ENCODE results near the gene ACY1.

ACY1 gene

GRCh38 chr3:52005571-52005986, 22.2 kb downstream of the ACY1 start:
- DNase-seq (ENCODE audit: low spot score), result peak; percentile 80

GRCh38 chr3:52006017-52006819, 22.9 kb downstream of the ACY1 start:
- no peak for DNase-seq (ENCODE audit: low spot score)

- no peak for DNase-seq (ENCODE audit: low spot score)
These were observed 23.4 kb downstream of the ACY1 start for GRCh38 chr3:52006820-52007133.

GRCh38 chr3:52007291-52007690, 24.0 kb downstream of the ACY1 start:
- DNase-seq (ENCODE audit: low spot score), result no peak

- no peak for DNase-seq (ENCODE audit: low spot score)
These were observed 27.1 kb downstream of the ACY1 start for GRCh38 chr3:52010431-52010830.

- no peak for DNase-seq (ENCODE audit: low spot score)
These were observed 29.4 kb downstream of the ACY1 start for GRCh38 chr3:52012699-52013098.

GRCh38 chr3:52013802-52014598, 30.7 kb downstream of the ACY1 start:
- no peak for DNase-seq (ENCODE audit: low spot score)

- DNase-seq (ENCODE audit: low spot score), result peak; percentile 35
These were observed 31.3 kb downstream of the ACY1 start for GRCh38 chr3:52014613-52015012.

GRCh38 chr3:52015438-52016228, 32.3 kb downstream of the ACY1 start:
- DNase-seq (ENCODE audit: low spot score), result no peak

GRCh38 chr3:52017586-52017985, 34.3 kb downstream of the ACY1 start:
- no peak for DNase-seq (ENCODE audit: low spot score)

- DNase-seq (ENCODE audit: low spot score), result no peak
These were observed 35.1 kb downstream of the ACY1 start for GRCh38 chr3:52018319-52019000.

- DNase-seq (ENCODE audit: low spot score), result no peak
These were observed 36.2 kb downstream of the ACY1 start for GRCh38 chr3:52019352-52020080.

GRCh38 chr3:52020796-52021195, 37.5 kb downstream of the ACY1 start:
- DNase-seq (ENCODE audit: low spot score), result no peak

- DNase-seq (ENCODE audit: low spot score), result no peak
These were observed 38.3 kb downstream of the ACY1 start for GRCh38 chr3:52021489-52022268.

- peak; percentile 66 for DNase-seq (ENCODE audit: low spot score)
These were observed 39.2 kb downstream of the ACY1 start for GRCh38 chr3:52022323-52023100.

- no peak for DNase-seq (ENCODE audit: low spot score)
These were observed 39.9 kb downstream of the ACY1 start for GRCh38 chr3:52023101-52023770.

GRCh38 chr3:52023860-52024764, 40.8 kb downstream of the ACY1 start:
- DNase-seq (ENCODE audit: low spot score), result no peak

Measured in GM03348 (cell line).